HG03432 (cell line): ENCODE data around the gene RGP1.
A peak's percentile ranks its signal among the peaks of the same experiment; 100 is the strongest.

Experiments
- ATAC-seq: cut with Tn5 transposase; IDR thresholded peaks from one replicate; pipeline ENCODE4 v1.9.1; 2021; ENCODE audit warnings: mild to moderate bottlenecking, moderate library complexity; ENCODE audit not compliant: unreplicated experiment

The RGP1 gene

GRCh38 chr9:35766997-35767396 is 17.9 kb downstream of the RGP1 start:
- no peak for ATAC-seq

GRCh38 chr9:35767458-35767857 is 18.4 kb downstream of the RGP1 start:
- ATAC-seq, result no peak

- no peak for ATAC-seq
These were observed 20.7 kb downstream of the RGP1 start for GRCh38 chr9:35769763-35770162.

- no peak for ATAC-seq
These were observed 22.0 kb downstream of the RGP1 start for GRCh38 chr9:35771075-35771433.

- no peak for ATAC-seq
These were observed 22.4 kb downstream of the RGP1 start for GRCh38 chr9:35771534-35771933.

GRCh38 chr9:35771943-35772342 is 22.9 kb downstream of the RGP1 start:
- ATAC-seq, result no peak

GRCh38 chr9:35774907-35775635 is 26.0 kb downstream of the RGP1 start:
- ATAC-seq, result no peak

GRCh38 chr9:35776018-35776417 is 26.9 kb downstream of the RGP1 start:
- no peak for ATAC-seq

GRCh38 chr9:35778496-35778895 is 29.4 kb downstream of the RGP1 start:
- ATAC-seq, result no peak

- ATAC-seq, result no peak
These were observed 32.0 kb downstream of the RGP1 start for GRCh38 chr9:35781066-35781465.

- ATAC-seq, result no peak
These were observed 34.3 kb downstream of the RGP1 start for GRCh38 chr9:35783418-35783817.

- ATAC-seq, result no peak
These were observed 40.5 kb downstream of the RGP1 start for GRCh38 chr9:35789541-35789940.

GRCh38 chr9:35790025-35790384 is 40.9 kb downstream of the RGP1 start:
- ATAC-seq, result no peak

GRCh38 chr9:35790385-35791296 is 41.6 kb downstream of the RGP1 start:
- peak; percentile 61 for ATAC-seq

- ATAC-seq, result no peak
These were observed 42.3 kb downstream of the RGP1 start, which contains the start of gene NPR2 for GRCh38 chr9:35791297-35791921. TSS of gene NPR2 (plus strand) at chr9:35791591. CDS start at chr9:35792409, 818 bp downstream.

GRCh38 chr9:35792024-35792813 is 43.1 kb downstream of the RGP1 start:
- ATAC-seq, result no peak

- no peak for ATAC-seq
These were observed 43.7 kb downstream of the RGP1 start for GRCh38 chr9:35792826-35793225.

GRCh38 chr9:35793461-35793860 is 44.4 kb downstream of the RGP1 start:
- ATAC-seq, result no peak

GRCh38 chr9:35795695-35796094 is 46.6 kb downstream of the RGP1 start:
- ATAC-seq, result no peak

GRCh38 chr9:35797311-35798109 is 48.4 kb downstream of the RGP1 start:
- no peak for ATAC-seq
